Measurements from ENCODE around the gene RNU6-7.

- no peak for TF ChIP-seq CTCF (IDR thresholded peaks at IDR 0.05)
- no peak for TF ChIP-seq POLR2A (IDR thresholded peaks at IDR 0.05)
These were observed 16.7 kb upstream of the RNU6-7 start for GRCh38 chr14:32185097-32185496.
